Thoracic aorta (tissue), 2 donors: ENCODE measurements around the gene FLII. TPM values are rescaled to one million over a fixed set of nuclear protein-coding genes. Genes with fewer than 3 reads are reported as not detected.

Experiments
- ATAC-seq: fragments of 150-250 bp; one replicate; pipeline ENCODE4 v1.8.0; 2017; ENCODE audit warnings: low read depth; ENCODE audit not compliant: insufficient number of reproducible peaks, low FRiP score
- DNase-seq: peaks from one replicate; pipeline ENCODE4 v3.0.0-alpha.2; 2020; ENCODE audit warnings: low spot score
- H3K27ac ChIP-seq, 2 donors: fragments of 200-600 bp; sonication (generic); 1 replicate in 1 of 2; 2 replicates in 1 of 2; pipeline ENCODE4 v1.5.1; 2016; ENCODE audit warnings: mild to moderate bottlenecking in 2 of 2, moderate library complexity in 2 of 2
- H3K27me3 ChIP-seq: fragments of 200-600 bp; sonication (generic); replicated peaks from 2 replicates; pipeline ENCODE4 v1.6.0; 2016; ENCODE audit warnings: mild to moderate bottlenecking; ENCODE audit not compliant: insufficient read depth
- H3K36me3 ChIP-seq: fragments of 200-600 bp; sonication (generic); one replicate; pipeline ENCODE4 v1.5.1; 2016
- H3K4me1 ChIP-seq, 2 donors: fragments of 200-600 bp; sonication (generic); 1 replicate in 1 of 2; 2 replicates in 1 of 2; pipeline versions ENCODE4 v1.5.1 to v1.6.0; 2016; ENCODE audit warnings: low read depth in 2 of 2, mild to moderate bottlenecking in 1 of 2; ENCODE audit not compliant: control insufficient read depth in 1 of 2
- H3K4me3 ChIP-seq: fragments of 200-600 bp; sonication (generic); 2 replicates; pipeline ENCODE4 v1.5.1; 2016; ENCODE audit warnings: mild to moderate bottlenecking
- H3K9me3 ChIP-seq: fragments of 200-600 bp; sonication (generic); 2 replicates; pipeline ENCODE4 v1.5.1; 2016
- total RNA-seq, 2 donors: library from RNA; depleted of rRNA; stranded (reverse); fragments of >200 nt; gene quantifications; one replicate each; pipeline versions ENCODE4 v1.1.0 to v1.2.3, GENCODE V29; 2016
- TF ChIP-seq, protein P1 (sequence below): fragments of 200-600 bp; sonication (generic); IDR thresholded peaks from one replicate; pipeline ENCODE4 v1.5.1; 2019; ENCODE audit warnings: antibody characterized with exemption

FLII gene
- total RNA-seq, 2 donors from 2014 or later = 309 to 312 TPM

DNA sequence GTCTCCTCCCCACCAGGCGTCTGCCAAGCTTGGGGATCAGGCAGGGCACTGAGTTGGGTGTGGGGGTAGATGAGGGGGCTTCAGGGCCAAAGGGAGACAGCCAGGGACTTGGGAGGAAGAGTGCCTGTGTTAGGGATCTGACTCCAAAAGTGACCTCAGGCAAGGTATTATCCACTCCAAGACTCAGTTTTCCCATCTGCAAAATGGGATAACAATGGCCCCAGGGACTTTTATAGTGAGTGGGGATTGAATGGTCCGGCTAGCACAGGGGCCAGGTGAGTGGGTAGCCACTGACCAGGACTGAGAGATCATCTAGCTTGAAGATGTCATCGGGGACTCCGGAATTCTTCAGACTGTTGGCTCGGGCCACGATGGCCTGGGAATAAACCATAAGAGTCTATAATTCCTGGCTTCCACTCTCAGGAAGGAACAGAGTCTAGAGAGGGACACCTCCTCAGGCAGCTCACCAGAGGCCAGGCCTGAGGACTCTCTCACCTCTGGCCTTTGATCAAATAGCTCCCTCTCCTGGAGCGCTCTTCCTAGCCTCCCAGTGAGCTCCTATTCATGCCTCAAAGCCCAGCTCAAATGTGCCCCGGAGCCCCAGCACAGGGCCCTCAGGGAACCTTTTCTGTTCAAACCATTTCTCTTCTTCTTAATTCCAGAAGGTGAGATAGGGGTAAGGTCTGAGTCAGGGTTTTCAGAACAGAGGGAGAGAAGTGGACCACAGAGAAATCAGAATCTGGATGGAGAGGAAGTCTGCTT is 3.5 kb downstream of the FLII start:
- H3K4me1 ChIP-seq = peaks cover 18 to 24% of the 10 kb centered on the region in 2 donors
- DNase-seq (no peak), ATAC-seq (no peak)
- no peaks in the 10 kb centered on the region for H3K27me3 ChIP-seq
- H3K36me3 ChIP-seq = peaks cover 58% of the 10 kb centered on the region
- no peak overlapping the region for H3K27ac ChIP-seq
- no peak overlapping the region for H3K4me3 ChIP-seq
- H3K9me3 ChIP-seq = no peaks in the 10 kb centered on the region
- TF ChIP-seq, protein P1, sequence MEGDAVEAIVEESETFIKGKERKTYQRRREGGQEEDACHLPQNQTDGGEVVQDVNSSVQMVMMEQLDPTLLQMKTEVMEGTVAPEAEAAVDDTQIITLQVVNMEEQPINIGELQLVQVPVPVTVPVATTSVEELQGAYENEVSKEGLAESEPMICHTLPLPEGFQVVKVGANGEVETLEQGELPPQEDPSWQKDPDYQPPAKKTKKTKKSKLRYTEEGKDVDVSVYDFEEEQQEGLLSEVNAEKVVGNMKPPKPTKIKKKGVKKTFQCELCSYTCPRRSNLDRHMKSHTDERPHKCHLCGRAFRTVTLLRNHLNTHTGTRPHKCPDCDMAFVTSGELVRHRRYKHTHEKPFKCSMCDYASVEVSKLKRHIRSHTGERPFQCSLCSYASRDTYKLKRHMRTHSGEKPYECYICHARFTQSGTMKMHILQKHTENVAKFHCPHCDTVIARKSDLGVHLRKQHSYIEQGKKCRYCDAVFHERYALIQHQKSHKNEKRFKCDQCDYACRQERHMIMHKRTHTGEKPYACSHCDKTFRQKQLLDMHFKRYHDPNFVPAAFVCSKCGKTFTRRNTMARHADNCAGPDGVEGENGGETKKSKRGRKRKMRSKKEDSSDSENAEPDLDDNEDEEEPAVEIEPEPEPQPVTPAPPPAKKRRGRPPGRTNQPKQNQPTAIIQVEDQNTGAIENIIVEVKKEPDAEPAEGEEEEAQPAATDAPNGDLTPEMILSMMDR = no peak

DNA sequence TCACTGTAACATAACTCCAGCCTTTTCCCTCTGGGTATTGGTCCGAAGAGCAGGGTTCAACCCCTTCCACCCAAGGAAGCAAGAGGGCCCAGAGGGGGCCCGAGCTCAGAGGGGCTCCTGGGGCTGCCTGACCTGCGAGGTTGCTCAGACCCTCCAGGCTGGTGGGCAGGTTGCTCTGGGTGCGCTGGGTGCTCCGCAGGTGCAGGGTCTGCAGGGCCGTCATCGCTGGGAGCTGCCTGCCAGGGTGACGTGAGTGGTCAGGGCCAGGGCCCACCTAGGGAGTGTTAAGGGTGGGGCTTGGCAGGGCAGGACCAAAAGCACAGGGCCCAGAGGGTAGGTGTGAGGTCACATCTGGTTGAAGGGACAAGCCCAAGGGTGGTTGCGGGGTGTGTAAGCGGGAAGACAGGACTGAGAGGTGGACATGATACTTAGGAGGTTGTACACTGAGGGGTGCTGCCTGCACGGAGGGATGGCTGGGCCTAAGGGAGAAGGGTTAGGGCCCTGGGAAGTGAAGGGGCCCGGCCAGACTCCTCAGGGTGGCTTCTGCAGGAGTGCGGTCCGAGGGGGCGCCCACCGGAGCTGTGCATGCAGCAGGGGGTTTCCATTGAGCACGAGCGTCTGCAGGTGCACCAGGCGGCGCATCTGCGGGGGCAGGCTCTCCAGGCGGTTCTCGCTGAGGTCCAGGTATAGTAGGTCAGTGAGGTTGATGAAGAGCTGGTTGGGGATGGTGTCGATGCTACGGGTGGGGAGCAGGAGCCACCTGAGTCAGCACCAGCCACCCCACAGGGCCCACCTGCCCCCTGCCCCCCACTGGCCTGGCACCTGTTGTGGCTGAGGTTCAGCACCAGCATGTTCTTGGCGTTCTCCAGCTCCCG is 4.4 kb downstream of the FLII start:
- Histone ChIP-seq H3K36me3 (peaks cover 66% of the 10 kb centered on the region), H3K27ac (no peak overlapping the region), H3K9me3 (no peaks in the 10 kb centered on the region), H3K27me3 (no peaks in the 10 kb centered on the region), H3K4me3 (no peak overlapping the region), H3K4me1 (peaks cover 18 to 21% of the 10 kb centered on the region in 2 donors)
- no peak for DNase-seq
- ATAC-seq = no peak
- TF ChIP-seq, protein P1 = no peak

DNA sequence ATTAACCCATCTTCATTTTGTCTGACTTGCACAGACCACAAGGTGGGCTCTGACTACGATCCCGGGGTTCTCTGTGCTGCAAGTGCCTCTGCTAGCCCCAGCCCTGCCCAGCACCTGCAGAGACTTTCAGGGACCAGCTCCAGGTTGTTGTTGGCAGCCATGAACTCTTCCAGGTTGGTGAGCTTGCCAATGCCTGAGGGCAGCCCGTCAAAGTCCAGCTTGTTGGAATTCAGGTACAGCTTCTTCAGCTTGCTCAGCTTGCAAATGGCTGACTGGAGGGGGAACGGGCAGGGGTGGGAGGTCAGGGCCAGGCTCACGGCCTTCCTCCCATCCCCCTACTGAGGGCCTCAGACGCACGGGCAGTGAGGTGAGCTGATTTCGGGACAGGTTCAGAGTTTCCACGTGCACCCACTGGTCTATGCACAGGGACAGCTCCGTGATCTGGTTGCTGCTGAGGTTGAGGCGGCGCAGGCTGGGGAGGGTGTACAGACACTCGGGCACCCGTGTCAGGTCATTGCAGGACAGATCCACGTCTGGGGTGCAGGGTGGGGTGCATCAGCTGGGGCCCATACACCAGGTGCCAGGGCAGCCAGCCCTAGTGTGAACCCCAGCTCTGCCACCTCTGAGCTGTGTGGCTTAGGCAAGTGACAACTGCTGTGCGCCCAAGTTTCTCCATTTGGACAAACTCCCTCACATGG is 5.2 kb downstream of the FLII start:
- Histone ChIP-seq H3K27me3 (no peaks in the 10 kb centered on the region), H3K9me3 (no peaks in the 10 kb centered on the region), H3K27ac (no peak overlapping the region), H3K36me3 (peaks cover 73% of the 10 kb centered on the region), H3K4me3 (no peak overlapping the region), H3K4me1 (peaks cover 14 to 16% of the 10 kb centered on the region in 2 donors)
- DNase-seq (no peak), ATAC-seq (no peak)
- TF ChIP-seq, protein P1 = no peak

DNA sequence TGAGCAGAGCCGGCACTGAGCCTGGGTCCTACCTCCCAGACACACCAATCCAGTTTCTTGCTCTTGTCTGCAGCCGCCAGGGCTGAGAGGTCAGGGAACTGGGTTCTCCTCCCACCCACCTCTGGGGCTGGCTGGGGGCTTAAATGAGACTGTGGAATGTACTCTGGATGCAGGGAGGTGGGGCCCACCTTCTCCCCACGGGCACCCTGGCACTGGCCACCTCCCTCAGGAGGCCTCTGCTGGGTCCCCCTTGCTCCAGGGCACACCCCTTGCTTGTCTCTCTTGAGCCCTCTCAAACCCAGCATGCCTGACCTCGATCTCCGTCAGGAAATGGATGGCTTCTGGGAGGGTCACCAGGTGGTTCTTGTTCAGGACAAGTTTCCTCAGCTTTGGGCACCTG is 6.4 kb downstream of the FLII start:
- Histone ChIP-seq H3K36me3 (peaks cover 78% of the 10 kb centered on the region), H3K9me3 (no peaks in the 10 kb centered on the region)
- TF ChIP-seq, protein P1 = no peak

DNA sequence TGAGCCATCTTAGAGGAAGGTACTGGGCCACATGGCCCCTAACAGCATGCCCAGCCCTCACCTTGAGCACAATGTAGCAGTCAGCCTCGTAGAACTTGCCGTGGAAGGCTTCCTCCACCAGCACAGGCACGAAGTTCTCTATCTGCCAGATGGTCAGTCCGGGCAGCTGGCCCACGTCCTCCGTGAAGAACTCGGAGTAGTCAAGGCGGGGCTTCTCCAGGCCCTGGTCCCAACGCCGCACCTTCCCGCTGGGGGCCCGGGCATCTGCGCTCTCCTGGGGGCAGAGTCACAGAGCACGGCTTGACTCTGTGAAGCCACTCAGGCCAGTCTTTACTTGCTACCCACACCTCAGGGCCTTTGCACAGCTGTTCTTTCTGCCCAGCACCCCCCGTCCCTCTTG is 7.3 kb downstream of the FLII start:
- Histone ChIP-seq H3K36me3 (peaks cover 84% of the 10 kb centered on the region), H3K4me1 (peaks cover 0 to 1% of the 10 kb centered on the region in 2 donors), H3K9me3 (no peaks in the 10 kb centered on the region), H3K4me3 (no peak overlapping the region), H3K27me3 (no peaks in the 10 kb centered on the region), H3K27ac (no peak overlapping the region)
- TF ChIP-seq, protein P1 = no peak
- ATAC-seq (no peak), DNase-seq (no peak)

More for the DNA sequence above, 6.4 kb downstream of the FLII start:
- peaks cover 9 to 11% of the 10 kb centered on the region in 2 donors for H3K4me1 ChIP-seq
- ATAC-seq (no peak), DNase-seq (no peak)
- H3K4me3 ChIP-seq = no peak overlapping the region
- H3K27ac ChIP-seq = no peak overlapping the region
- no peaks in the 10 kb centered on the region for H3K27me3 ChIP-seq
